Hepatocyte (in vitro differentiated cells): ENCODE results near the gene MAPRE2. TPM values are rescaled to one million over a fixed set of nuclear protein-coding genes. Genes with fewer than 3 reads are reported as not detected.

Source experiments
- DNase-seq: peaks from one replicate; pipeline ENCODE4 v3.0.0-alpha.2; 2016; ENCODE audit warnings: low spot score
- H2AFZ ChIP-seq: fragments of 200-600 bp; sonication (generic); 2 replicates; pipeline ENCODE4 v1.6.0; 2016; ENCODE audit warnings: antibody characterized with exemption, mild to moderate bottlenecking
- H3K27ac ChIP-seq: fragments of 200-600 bp; sonication (generic); 2 replicates; pipeline ENCODE4 v1.5.1; 2016; ENCODE audit warnings: mild to moderate bottlenecking
- H3K27me3 ChIP-seq: fragments of 200-600 bp; sonication (generic); 2 replicates; pipeline ENCODE4 v1.6.1; 2016
- H3K36me3 ChIP-seq: fragments of 200-600 bp; sonication (generic); replicated peaks from 2 replicates; pipeline ENCODE4 v1.5.1; 2016; ENCODE audit warnings: low read depth; ENCODE audit not compliant: insufficient read depth
- H3K4me1 ChIP-seq: fragments of 200-600 bp; sonication (generic); 2 replicates; pipeline ENCODE4 v1.5.1; 2016; ENCODE audit warnings: mild to moderate bottlenecking, moderate library complexity; ENCODE audit not compliant: insufficient read depth
- H3K4me2 ChIP-seq: fragments of 200-600 bp; sonication (generic); 2 replicates; pipeline ENCODE4 v1.6.0; 2016
- H3K4me3 ChIP-seq: fragments of 200-600 bp; sonication (generic); 2 replicates; pipeline ENCODE4 v1.5.1; 2016; ENCODE audit warnings: mild to moderate bottlenecking
- H3K79me2 ChIP-seq: fragments of 200-600 bp; sonication (generic); 2 replicates; pipeline ENCODE4 v1.6.0; 2017; ENCODE audit warnings: mild to moderate bottlenecking
- H3K9me2 ChIP-seq: fragments of 200-600 bp; sonication (generic); replicated peaks from 2 replicates; pipeline ENCODE4 v1.6.0; 2017; ENCODE audit warnings: mild to moderate bottlenecking; ENCODE audit not compliant: insufficient read depth
- H3K9me3 ChIP-seq: fragments of 200-600 bp; sonication (generic); 2 replicates; pipeline ENCODE4 v1.5.1; 2016; ENCODE audit warnings: low read depth, mild to moderate bottlenecking
- H4K20me1 ChIP-seq: fragments of 200-600 bp; sonication (generic); 2 replicates; pipeline ENCODE4 v1.6.0; 2016; ENCODE audit warnings: mild to moderate bottlenecking; ENCODE audit not compliant: insufficient read depth, poor library complexity, severe bottlenecking
- CTCF ChIP-seq: fragments of 200-600 bp; sonication (generic); IDR thresholded peaks from 2 replicates; pipeline ENCODE4 v1.5.1; 2016; ENCODE audit warnings: antibody characterized with exemption, mild to moderate bottlenecking; ENCODE audit not compliant: poor library complexity
- EZH2 ChIP-seq: fragments of 200-600 bp; sonication (generic); IDR thresholded peaks from 2 replicates; pipeline ENCODE4 v1.6.1; 2016; ENCODE audit warnings: antibody characterized with exemption, mild to moderate bottlenecking, borderline replicate concordance
- EZH2phosphoT487 ChIP-seq: fragments of 200-600 bp; sonication (generic); IDR thresholded peaks from one replicate; pipeline ENCODE4 v1.6.1; 2018; ENCODE audit warnings: antibody characterized with exemption, mild to moderate bottlenecking, low read depth, moderate library complexity; ENCODE audit not compliant: unreplicated experiment, severe bottlenecking
- WGBS: methylation state at CpG from one replicate; pipeline ENCODE4 v1.1.6; 2016; ENCODE audit warnings: low lambda C conversion rate; ENCODE audit errors: missing lambda C conversion rate; 5-methylcytosine and 5-hydroxymethylcytosine counted together
- polyA plus RNA-seq: library from polyadenylated mRNA; unstranded; fragments of >200 nt; fragmentation: Nextera tagmentation; extraction: Ambion mirVana; gene quantifications from 2 replicates; pipeline ENCODE4 v1.2.1, GENCODE V29; 2016
- total RNA-seq: library from RNA; depleted of rRNA; stranded (reverse); fragments of >200 nt; gene quantifications from 2 replicates; pipeline ENCODE4 v1.2.3, GENCODE V29; 2014

Gene MAPRE2
- total and polyA plus RNA-seq, 2 experiments from 2014 or later = 19.1 to 27.6 TPM

DNA sequence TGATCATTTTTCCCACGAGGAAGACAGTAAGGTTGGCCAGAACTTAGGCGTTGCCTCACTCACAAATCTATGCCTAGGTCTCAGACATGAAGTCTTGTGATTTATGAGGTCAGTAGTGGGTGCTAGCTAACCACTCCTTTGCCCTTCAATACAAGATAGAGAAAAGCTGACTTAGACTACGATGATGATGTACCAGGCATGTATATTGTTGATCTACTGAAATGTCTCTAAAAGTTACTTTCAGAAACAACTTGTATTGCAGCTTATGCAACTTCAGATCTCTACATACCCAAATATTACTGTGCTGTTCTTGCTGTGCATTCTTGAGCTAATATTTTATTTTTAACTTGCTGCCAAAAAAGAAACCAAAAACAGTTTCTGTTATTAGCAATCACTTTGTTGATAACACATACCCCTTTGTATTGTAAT lies 30.6 kb downstream of the MAPRE2 start:
- Histone ChIP-seq H3K27me3 (no peaks in the 10 kb centered on the region), H3K36me3 (no peaks in the 10 kb centered on the region), H3K4me2 (no peak overlapping the region), H3K9me3 (no peaks in the 10 kb centered on the region), H3K9me2 (no peaks in the 10 kb centered on the region), H3K79me2 (no peaks in the 10 kb centered on the region), H2AFZ (no peak overlapping the region), H3K4me1 (no peaks in the 10 kb centered on the region), H3K27ac (no peak overlapping the region), H4K20me1 (no peaks in the 10 kb centered on the region), H3K4me3 (no peak overlapping the region)
- DNase-seq = no peak
- 77% methylated on average over 3 of the region's 3 CpGs for WGBS
- no peak for TF ChIP-seq CTCF
- TF ChIP-seq EZH2phosphoT487 = no peak
- TF ChIP-seq EZH2 = no peak

DNA sequence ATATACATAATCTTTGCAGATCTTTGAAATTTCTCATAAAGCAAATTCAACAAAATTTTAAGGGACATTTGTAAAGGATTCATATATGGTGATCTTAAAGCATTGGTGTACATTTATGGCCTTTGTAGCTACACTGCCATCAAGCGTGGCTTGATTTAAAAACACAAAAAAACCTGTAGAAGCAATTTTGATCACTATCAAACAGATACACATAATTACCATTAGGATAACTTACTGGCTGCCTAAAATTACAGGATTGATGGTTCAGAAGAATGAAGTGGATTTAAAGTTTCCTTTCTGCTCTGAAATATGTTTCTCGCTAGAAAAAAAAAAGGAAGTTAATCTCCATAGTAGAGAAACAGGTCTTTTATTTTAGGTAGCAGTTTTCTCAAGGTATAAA lies 31.4 kb downstream of the MAPRE2 start:
- H3K4me1 ChIP-seq = no peaks in the 10 kb centered on the region
- no peak overlapping the region for H3K4me2 ChIP-seq
- H3K9me2 ChIP-seq = no peaks in the 10 kb centered on the region
- no peak for DNase-seq
- WGBS = 85% methylated on average over 2 of the region's 2 CpGs
- H3K27ac ChIP-seq = no peak overlapping the region
- TF ChIP-seq EZH2 = no peak
- no peak for TF ChIP-seq EZH2phosphoT487
- no peak overlapping the region for H2AFZ ChIP-seq
- no peaks in the 10 kb centered on the region for H3K9me3 ChIP-seq
- no peaks in the 10 kb centered on the region for H3K36me3 ChIP-seq
- no peaks in the 10 kb centered on the region for H4K20me1 ChIP-seq
- H3K4me3 ChIP-seq = no peak overlapping the region
- H3K79me2 ChIP-seq = no peaks in the 10 kb centered on the region
- H3K27me3 ChIP-seq = no peaks in the 10 kb centered on the region

DNA sequence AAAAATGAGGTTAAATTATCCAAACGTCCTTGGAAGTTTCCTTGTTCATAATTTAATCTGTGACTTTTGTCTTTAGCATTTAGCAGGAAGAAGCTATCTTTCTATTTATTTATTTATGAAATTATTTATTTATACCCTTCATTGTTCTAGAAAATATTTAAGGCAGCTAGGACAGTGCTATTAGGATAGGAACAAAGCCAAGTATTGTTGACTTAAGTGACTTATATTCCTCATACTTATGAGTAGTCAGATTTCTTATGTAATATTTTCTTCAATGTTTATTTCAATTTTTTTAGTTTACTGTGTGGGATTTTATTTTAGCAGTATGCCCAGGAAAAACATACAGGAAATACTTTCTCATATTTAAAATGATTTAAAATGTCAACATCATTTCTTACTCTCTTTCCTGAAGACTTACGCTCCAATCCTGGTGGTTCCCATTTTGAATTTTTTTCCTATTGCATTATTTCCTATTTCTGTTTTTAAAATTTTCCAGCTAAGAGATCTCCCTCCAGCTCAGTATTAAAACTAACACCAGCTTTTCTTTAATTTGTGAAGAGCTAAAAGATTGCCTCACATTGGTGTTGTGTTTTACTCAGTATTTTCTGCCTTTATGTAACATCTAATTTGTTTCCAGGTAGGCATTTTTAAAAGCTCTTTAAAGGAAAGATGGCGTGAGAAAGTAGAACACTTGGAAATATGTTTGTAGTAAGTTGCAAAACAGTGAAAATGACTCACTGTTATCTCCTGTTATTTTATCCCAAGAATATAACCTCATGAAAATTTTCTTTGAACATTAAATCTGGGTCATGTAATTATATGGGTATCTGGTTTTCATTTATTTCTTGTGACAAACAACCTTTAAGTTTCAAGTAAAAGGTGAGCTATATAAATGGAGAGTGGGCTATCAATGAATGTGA lies 32.2 kb downstream of the MAPRE2 start:
- Histone ChIP-seq H4K20me1 (no peaks in the 10 kb centered on the region), H3K27ac (no peak overlapping the region), H3K4me3 (no peak overlapping the region), H3K9me3 (no peaks in the 10 kb centered on the region), H2AFZ (no peak overlapping the region), H3K79me2 (no peaks in the 10 kb centered on the region), H3K36me3 (no peaks in the 10 kb centered on the region), H3K9me2 (no peaks in the 10 kb centered on the region), H3K4me2 (no peak overlapping the region), H3K27me3 (no peaks in the 10 kb centered on the region), H3K4me1 (no peaks in the 10 kb centered on the region)
- 77% methylated on average over 3 of the region's 3 CpGs for whole genome bisulfite sequencing
- TF ChIP-seq EZH2phosphoT487 (no peak), CTCF (no peak), EZH2 (no peak)
- DNase-seq = no peak

DNA sequence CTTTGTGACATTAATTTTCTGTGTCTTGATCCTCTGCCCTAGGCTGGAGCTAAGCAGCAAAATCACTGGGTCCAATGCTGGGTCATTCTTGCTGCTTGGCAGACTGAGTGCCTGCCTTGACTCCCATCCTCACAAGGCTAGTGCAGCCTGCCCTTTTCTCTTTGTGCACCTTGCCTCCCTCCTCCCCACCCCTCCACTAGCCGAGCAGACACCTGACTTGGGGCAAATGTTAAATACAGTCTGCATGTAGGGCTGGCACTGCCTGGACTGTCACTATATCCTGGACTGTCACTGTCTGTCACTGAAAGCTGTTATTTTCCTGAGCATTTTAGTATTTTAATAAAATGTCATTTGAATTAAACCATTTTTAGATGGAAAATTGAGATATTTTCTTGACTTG lies 33.4 kb downstream of the MAPRE2 start:
- Histone ChIP-seq H3K27ac (no peak overlapping the region), H2AFZ (no peak overlapping the region), H3K9me2 (no peaks in the 10 kb centered on the region), H4K20me1 (no peaks in the 10 kb centered on the region), H3K27me3 (no peaks in the 10 kb centered on the region), H3K36me3 (no peaks in the 10 kb centered on the region), H3K4me3 (no peak overlapping the region), H3K9me3 (no peaks in the 10 kb centered on the region), H3K79me2 (no peaks in the 10 kb centered on the region), H3K4me1 (no peaks in the 10 kb centered on the region), H3K4me2 (no peak overlapping the region)
- 81% methylated on average over 1 of the region's 1 CpG for WGBS
- no peak for TF ChIP-seq EZH2phosphoT487
- TF ChIP-seq EZH2 = no peak
- no peak for TF ChIP-seq CTCF
- DNase-seq = no peak
